WERI-Rb-1 (cell line): ENCODE results near the gene SERTAD2.

Experiments used
- DNase-seq: peaks from one replicate; pipeline ENCODE4 v3.0.0-alpha.2; 2020
- H3K27ac ChIP-seq: fragments of 250-450 bp; sonication (Bioruptor Pico); 2 replicates; pipeline ENCODE4 v1.5.1; 2020; ENCODE audit warnings: mild to moderate bottlenecking, moderate library complexity
- H3K27me3 ChIP-seq: fragments of 250-450 bp; sonication (Bioruptor Pico); 2 replicates; pipeline ENCODE4 v1.5.1; 2021; ENCODE audit warnings: mild to moderate bottlenecking, low read depth, moderate library complexity; ENCODE audit not compliant: insufficient read depth, severe bottlenecking
- H3K36me3 ChIP-seq: fragments of 250-450 bp; sonication (Bioruptor Pico); 2 replicates; pipeline ENCODE4 v1.5.1; 2020; ENCODE audit warnings: mild to moderate bottlenecking, moderate library complexity
- H3K4me3 ChIP-seq: 2 replicates; pipeline ENCODE4 v1.5.1; 2011; ENCODE audit warnings: low read depth, mild to moderate bottlenecking, control low read depth, low read length
- H3K9me3 ChIP-seq: fragments of 250-450 bp; sonication (Bioruptor Pico); 2 replicates; pipeline ENCODE4 v1.5.1; 2021; ENCODE audit warnings: mild to moderate bottlenecking, moderate library complexity; ENCODE audit not compliant: severe bottlenecking
- TF ChIP-seq, protein P1 (sequence below): IDR thresholded peaks from 2 replicates; pipeline ENCODE4 v1.5.1; 2011; ENCODE audit warnings: low read depth, mild to moderate bottlenecking, control low read depth, inconsistent platforms, low read length

Gene SERTAD2

GRCh38 chr2:64631771-64632170, 21.9 kb downstream of the SERTAD2 start:
- H3K36me3 ChIP-seq = peaks cover 38% of the 10 kb centered on the region
- no peak overlapping the region for H3K27ac ChIP-seq
- TF ChIP-seq, protein P1, sequence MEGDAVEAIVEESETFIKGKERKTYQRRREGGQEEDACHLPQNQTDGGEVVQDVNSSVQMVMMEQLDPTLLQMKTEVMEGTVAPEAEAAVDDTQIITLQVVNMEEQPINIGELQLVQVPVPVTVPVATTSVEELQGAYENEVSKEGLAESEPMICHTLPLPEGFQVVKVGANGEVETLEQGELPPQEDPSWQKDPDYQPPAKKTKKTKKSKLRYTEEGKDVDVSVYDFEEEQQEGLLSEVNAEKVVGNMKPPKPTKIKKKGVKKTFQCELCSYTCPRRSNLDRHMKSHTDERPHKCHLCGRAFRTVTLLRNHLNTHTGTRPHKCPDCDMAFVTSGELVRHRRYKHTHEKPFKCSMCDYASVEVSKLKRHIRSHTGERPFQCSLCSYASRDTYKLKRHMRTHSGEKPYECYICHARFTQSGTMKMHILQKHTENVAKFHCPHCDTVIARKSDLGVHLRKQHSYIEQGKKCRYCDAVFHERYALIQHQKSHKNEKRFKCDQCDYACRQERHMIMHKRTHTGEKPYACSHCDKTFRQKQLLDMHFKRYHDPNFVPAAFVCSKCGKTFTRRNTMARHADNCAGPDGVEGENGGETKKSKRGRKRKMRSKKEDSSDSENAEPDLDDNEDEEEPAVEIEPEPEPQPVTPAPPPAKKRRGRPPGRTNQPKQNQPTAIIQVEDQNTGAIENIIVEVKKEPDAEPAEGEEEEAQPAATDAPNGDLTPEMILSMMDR = no peak
- DNase-seq = no peak
- no peak overlapping the region for H3K4me3 ChIP-seq
- no peaks in the 10 kb centered on the region for H3K27me3 ChIP-seq
- no peaks in the 10 kb centered on the region for H3K9me3 ChIP-seq

DNA sequence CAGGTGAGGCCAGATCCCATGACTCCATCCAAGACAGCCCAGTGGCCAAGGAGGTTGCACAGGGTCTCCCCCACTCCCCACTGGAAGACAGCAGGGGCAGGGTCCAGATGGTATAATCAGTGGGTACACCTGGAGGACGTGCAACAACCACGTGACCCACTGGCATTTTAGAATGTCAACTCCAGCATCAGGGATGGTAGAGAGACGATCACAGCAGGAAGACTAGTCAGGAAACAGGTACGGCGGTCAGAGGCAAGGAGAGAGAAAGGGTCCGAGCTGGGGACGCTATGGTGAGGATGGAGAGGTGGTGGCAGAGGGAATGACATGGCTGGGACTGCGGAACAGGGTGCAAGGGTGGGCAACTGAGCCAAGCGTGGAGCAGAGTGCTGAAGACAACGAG, 23.0 kb downstream of the SERTAD2 start:
- Histone ChIP-seq H3K27me3 (no peaks in the 10 kb centered on the region), H3K27ac (no peak overlapping the region), H3K36me3 (peaks cover 33% of the 10 kb centered on the region), H3K9me3 (no peaks in the 10 kb centered on the region), H3K4me3 (no peak overlapping the region)
- no peak for DNase-seq
- TF ChIP-seq, protein P1 = no peak

GRCh38 chr2:64629875-64630274, 23.8 kb downstream of the SERTAD2 start:
- TF ChIP-seq, protein P1 = no peak
- no peaks in the 10 kb centered on the region for H3K9me3 ChIP-seq

DNA sequence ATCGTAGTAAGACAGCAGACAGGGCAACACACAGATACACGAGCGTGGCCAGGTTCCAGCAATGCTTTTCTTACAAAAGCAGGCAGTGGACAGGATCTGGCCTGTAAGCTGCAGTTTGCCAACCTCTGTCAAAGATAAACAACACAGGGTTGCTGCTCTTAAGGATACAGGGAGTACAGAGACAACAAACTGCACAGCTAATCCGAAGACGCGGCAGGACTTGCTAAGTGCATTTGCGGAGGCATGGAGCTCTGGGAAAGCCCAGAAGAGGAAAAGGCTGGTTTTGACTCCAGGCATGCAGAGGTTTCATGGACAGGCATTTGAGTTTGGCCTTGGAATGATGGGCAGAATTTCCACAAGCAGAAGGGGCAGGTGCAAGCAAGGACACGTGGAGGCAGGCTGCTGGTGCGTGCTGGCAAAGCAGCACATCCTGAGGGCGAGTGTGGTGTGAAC, 24.4 kb downstream of the SERTAD2 start:
- H3K4me3 ChIP-seq = no peak overlapping the region
- no peak for DNase-seq
- H3K9me3 ChIP-seq = no peaks in the 10 kb centered on the region
- TF ChIP-seq, protein P1 = no peak
- no peak overlapping the region for H3K27ac ChIP-seq
- no peaks in the 10 kb centered on the region for H3K27me3 ChIP-seq
- peaks cover 19% of the 10 kb centered on the region for H3K36me3 ChIP-seq

More at GRCh38 chr2:64629875-64630274, 23.8 kb downstream of the SERTAD2 start:
- Histone ChIP-seq H3K27me3 (no peaks in the 10 kb centered on the region), H3K36me3 (peaks cover 24% of the 10 kb centered on the region), H3K27ac (no peak overlapping the region), H3K4me3 (no peak overlapping the region)
- no peak for DNase-seq

DNA sequence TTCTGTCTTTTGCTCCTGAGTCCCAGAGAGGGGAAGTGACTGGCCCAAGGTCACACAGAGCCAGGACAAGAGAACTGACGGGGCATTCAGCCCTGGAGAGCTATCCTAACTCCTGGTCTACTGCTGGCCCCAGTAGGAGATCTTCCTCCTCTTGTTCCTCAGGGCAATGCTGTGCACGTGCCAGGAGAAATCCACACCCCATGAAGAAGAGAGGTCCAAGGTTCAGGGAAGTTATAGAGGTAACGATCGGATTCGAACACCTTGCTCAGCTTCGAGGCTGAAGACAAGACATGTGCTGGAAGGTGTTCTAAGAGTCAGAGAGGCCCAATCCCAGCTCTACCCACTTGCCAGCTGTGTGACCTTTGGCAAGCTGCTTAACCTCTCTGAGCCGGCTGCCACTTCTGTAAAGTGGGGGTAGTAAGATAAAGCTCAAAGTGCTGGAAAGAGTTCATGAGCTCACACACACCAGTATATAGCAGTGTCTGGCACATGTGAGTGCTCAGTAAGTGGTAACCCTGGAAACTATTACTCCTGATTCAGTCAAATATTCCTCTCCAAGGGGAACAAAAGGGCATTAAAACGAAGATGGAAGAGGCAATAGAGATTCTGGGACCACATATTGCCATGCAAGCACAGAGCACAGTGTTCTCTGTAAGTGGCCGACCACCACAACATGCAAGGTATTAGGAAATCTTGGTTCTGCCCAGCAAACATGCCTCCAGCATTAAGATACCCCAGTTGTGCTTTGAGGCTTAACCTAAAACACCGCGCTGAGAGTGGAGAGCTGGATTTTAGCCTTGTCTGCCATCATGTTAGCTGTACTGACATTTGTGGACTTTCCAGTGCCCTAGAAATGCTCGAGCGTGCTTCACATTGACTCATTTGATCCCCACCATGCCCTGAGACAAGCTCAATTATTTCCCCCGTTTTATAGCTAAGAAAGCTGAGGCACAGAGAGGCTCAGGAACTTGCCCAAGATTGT, 25.6 kb downstream of the SERTAD2 start:
- Histone ChIP-seq H3K36me3 (peaks cover 12% of the 10 kb centered on the region), H3K9me3 (no peaks in the 10 kb centered on the region), H3K4me3 (no peak overlapping the region), H3K27ac (peak overlapping the region; percentile 92), H3K27me3 (no peaks in the 10 kb centered on the region)
- no peak for DNase-seq
- TF ChIP-seq, protein P1 = no peak
